ENCODE data around the gene APLP2. TPM values are rescaled to one million over a fixed set of nuclear protein-coding genes. Genes with fewer than 3 reads are reported as not detected.
A peak's percentile ranks its signal among the peaks of the same experiment; 100 is the strongest.

APLP2 gene
- total and polyA plus RNA-seq, 9 donors = 198 to 466 (median 251) TPM

DNA sequence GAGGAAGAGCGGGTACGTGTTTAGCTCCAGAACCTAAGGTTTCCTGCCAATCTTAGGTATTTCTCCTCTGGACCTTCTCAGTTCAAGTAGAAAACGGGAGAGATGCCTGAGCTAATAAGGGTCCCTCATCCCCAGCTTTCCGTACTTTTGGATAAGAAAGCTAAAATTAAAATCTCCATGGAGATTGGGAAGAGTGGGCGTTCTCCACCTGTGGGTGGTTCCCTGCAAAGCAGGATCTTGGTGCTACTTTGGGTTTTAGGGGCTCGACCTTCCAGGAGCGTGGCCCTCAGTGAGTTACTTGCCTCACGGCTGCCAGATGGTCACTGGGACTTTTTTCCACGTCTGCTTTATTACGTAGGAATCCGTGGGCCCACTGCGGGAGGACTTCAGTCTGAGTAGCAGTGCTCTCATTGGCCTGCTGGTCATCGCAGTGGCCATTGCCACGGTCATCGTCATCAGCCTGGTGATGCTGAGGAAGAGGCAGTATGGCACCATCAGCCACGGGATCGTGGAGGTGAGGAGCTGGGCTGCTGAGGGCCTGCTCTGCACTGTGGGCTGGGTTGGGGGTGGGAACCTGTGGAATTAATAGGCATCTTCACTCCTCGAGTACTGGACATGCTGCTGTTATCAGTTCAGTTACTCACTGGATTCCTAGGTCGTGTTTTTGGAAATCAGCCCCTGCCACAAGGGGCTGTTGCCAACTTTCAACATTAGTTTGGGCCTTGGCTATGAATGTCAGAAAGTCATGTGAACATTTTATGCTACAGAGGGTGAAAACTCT lies 72.1 kb downstream of the APLP2 start:
- peak in 2 of 5 donors; percentile 30 to 59 for DNase-seq
- H3K27me3 ChIP-seq = no peaks in the 10 kb centered on the region
- H3K36me3 ChIP-seq = no peaks in the 10 kb centered on the region
- peaks cover 3% of the 10 kb centered on the region for H3K4me1 ChIP-seq (ENCODE audit: insufficient read depth)
- WGBS, 3 donors = 75 to 77% (median 76%) methylated on average over 19 of the region's 19 CpGs
- no peak for TF ChIP-seq EP300 (IDR thresholded peaks at IDR 0.05)
- TF ChIP-seq, protein P1, sequence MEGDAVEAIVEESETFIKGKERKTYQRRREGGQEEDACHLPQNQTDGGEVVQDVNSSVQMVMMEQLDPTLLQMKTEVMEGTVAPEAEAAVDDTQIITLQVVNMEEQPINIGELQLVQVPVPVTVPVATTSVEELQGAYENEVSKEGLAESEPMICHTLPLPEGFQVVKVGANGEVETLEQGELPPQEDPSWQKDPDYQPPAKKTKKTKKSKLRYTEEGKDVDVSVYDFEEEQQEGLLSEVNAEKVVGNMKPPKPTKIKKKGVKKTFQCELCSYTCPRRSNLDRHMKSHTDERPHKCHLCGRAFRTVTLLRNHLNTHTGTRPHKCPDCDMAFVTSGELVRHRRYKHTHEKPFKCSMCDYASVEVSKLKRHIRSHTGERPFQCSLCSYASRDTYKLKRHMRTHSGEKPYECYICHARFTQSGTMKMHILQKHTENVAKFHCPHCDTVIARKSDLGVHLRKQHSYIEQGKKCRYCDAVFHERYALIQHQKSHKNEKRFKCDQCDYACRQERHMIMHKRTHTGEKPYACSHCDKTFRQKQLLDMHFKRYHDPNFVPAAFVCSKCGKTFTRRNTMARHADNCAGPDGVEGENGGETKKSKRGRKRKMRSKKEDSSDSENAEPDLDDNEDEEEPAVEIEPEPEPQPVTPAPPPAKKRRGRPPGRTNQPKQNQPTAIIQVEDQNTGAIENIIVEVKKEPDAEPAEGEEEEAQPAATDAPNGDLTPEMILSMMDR (IDR thresholded peaks at IDR 0.05) = no peak
- TF ChIP-seq POLR2A (IDR thresholded peaks at IDR 0.05) = no peak
- H3K27ac ChIP-seq = no peak overlapping the region
- H3K9me3 ChIP-seq = no peaks in the 10 kb centered on the region
- intact Hi-C loops (cut with DNase I) = no loop called here
- H3K4me3 ChIP-seq = no peak overlapping the region

DNA sequence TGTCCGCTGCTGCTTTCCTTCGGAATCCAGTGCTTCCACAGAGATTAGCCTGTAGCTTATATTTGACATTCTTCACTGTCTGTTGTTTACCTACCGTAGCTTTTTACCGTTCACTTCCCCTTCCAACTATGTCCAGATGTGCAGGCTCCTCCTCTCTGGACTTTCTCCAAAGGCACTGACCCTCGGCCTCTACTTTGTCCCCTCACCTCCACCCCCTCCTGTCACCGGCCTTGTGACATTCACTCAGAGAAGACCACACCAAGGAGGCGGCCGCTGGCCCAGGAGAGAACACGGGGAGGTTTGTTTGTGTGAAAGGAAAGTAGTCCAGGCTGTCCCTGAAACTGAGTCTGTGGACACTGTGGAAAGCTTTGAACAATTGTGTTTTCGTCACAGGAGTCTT lies 74.4 kb downstream of the APLP2 start:
- Histone ChIP-seq H3K4me3 (no peak overlapping the region), H3K9me3 (no peaks in the 10 kb centered on the region), H3K27me3 (no peaks in the 10 kb centered on the region), H3K27ac (no peak overlapping the region), H3K36me3 (no peaks in the 10 kb centered on the region), H3K4me1 (ENCODE audit: insufficient read depth) (peaks cover 3% of the 10 kb centered on the region)
- intact Hi-C loops (cut with DNase I) = no loop called here
- DNase-seq = no peak
- TF ChIP-seq EP300 (IDR thresholded peaks at IDR 0.05) (no peak), POLR2A (IDR thresholded peaks at IDR 0.05) (no peak)
- TF ChIP-seq, protein P1 (IDR thresholded peaks at IDR 0.05) = no peak
- WGBS, 3 donors = 48 to 61% (median 57%) methylated on average over 10 of the region's 10 CpGs

- Histone ChIP-seq H3K4me3 (no peak overlapping the region), H3K27me3 (no peaks in the 10 kb centered on the region), H3K36me3 (no peaks in the 10 kb centered on the region), H3K4me1 (ENCODE audit: insufficient read depth) (peaks cover 3% of the 10 kb centered on the region), H3K9me3 (no peaks in the 10 kb centered on the region), H3K27ac (no peak overlapping the region)
- TF ChIP-seq POLR2A (IDR thresholded peaks at IDR 0.05) (no peak), EP300 (IDR thresholded peaks at IDR 0.05) (no peak)
- TF ChIP-seq, protein P1 (IDR thresholded peaks at IDR 0.05) = no peak
- peak in 1 of 5 donors; percentile 23 for DNase-seq
- WGBS, 3 donors = 50 to 68% (median 52%) methylated on average over 7 of the region's 7 CpGs
- intact Hi-C loops (cut with DNase I) = no loop called here
Measured at GRCh38 chr11:130144861-130145281, 75.2 kb downstream of the APLP2 start.

DNA sequence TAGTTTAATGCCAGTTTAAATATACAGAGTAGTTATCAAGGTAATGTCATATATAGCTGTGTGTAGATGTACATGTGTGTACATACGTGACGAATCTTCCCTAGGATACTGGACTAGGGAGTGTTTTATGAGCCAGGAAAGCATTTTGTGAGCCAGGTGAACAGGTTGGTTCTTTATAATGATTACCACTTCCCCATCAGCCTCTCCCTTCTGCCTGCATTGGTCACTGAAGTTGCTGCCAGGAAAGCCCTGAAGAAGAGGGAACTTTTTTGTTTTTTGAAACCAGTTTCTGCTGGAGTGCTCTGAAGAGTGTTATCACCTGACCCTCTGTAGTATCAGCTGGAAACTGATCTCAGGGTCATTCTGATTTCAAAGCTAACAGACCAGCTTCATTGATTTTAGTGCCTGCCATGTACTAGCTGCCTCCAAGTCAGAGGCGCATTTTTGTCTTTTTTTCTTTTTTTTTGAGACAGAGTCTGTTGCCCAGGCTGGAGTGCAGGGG lies 75.7 kb downstream of the APLP2 start:
- no peak for DNase-seq
- H3K4me3 ChIP-seq = no peak overlapping the region
- no peaks in the 10 kb centered on the region for H3K36me3 ChIP-seq
- TF ChIP-seq, protein P1 (IDR thresholded peaks at IDR 0.05) = no peak
- TF ChIP-seq EP300 (IDR thresholded peaks at IDR 0.05) (no peak), POLR2A (IDR thresholded peaks at IDR 0.05) (no peak)
- H3K4me1 ChIP-seq (ENCODE audit: insufficient read depth) = peaks cover 3% of the 10 kb centered on the region
- H3K27me3 ChIP-seq = no peaks in the 10 kb centered on the region
- H3K27ac ChIP-seq = no peak overlapping the region
- H3K9me3 ChIP-seq = no peaks in the 10 kb centered on the region
- 94 to 96% (median 95%) methylated on average over 3 of the region's 3 CpGs for WGBS, 3 donors
- intact Hi-C loops (cut with DNase I) = no loop called here
